Activated CD4-positive, alpha-beta memory T cell treated with anti-CD3 and anti-CD28 coated beads, Interleukin-2, amount 10 ng/mL, durations not matched to agents 7 days and 5 days (primary cell): ENCODE measurements around the gene SSNA1. TPM values are rescaled to one million over a fixed set of nuclear protein-coding genes. Genes with fewer than 3 reads are reported as not detected.

Experiments used
- CTCF ChIA-PET: fragments of 350-600 bp; sonication (Branson Sonifier 250); formaldehyde crosslinking; loops from one replicate; lab custom pipeline; 2021; ENCODE audit warnings: antibody characterized with exemption, inconsistent platforms; lab: Charles Lee
- POLR2A ChIA-PET: fragments of 350-600 bp; sonication (Branson Sonifier 250); formaldehyde crosslinking; loops from one replicate; lab custom pipeline; 2021; ENCODE audit warnings: antibody characterized with exemption; lab: Charles Lee
- DNase-seq: peaks from one replicate; pipeline ENCODE4 v3.0.0-alpha.2; 2020
- H3K27ac Mint-ChIP-seq: one replicate; pipeline ENCODE4 v1.8.0; 2021; ENCODE audit warnings: mild to moderate bottlenecking, mixed read lengths
- H3K27me3 Mint-ChIP-seq: one replicate; pipeline ENCODE4 v1.8.0; 2021; ENCODE audit warnings: mixed read lengths
- H3K36me3 Mint-ChIP-seq: one replicate; pipeline ENCODE4 v1.8.0; 2021; ENCODE audit warnings: low read depth, mixed read lengths
- H3K4me1 Mint-ChIP-seq: one replicate; pipeline ENCODE4 v1.8.0; 2021; ENCODE audit warnings: mixed read lengths
- H3K4me3 Mint-ChIP-seq: one replicate; pipeline ENCODE4 v1.8.0; 2021; ENCODE audit warnings: mild to moderate bottlenecking, mixed read lengths
- H3K9me3 Mint-ChIP-seq: one replicate; pipeline ENCODE4 v1.8.0; 2021; ENCODE audit warnings: mixed read lengths
- total RNA-seq, 2 experiments: library from RNA; stranded (reverse); gene quantifications; one replicate each; pipeline ENCODE4 v1.2.3, GENCODE V29; 2021

SSNA1 gene
- total RNA-seq, 2 experiments from 2014 or later: 70.0 to 76.3 TPM

- Mint-ChIP-seq H3K36me3 (no peaks in the 10 kb centered on the region), H3K27me3 (no peaks in the 10 kb centered on the region), H3K9me3 (no peaks in the 10 kb centered on the region), H3K4me3 (no peak overlapping the region), H3K27ac (no peak overlapping the region), H3K4me1 (peaks cover 6% of the 10 kb centered on the region)
- ChIA-PET POLR2A (interaction anchor here (1.2 to 8.2 kb wide), 3 partner anchors 12 to 30 kb away, joined by 3 to 97 read pairs (median 4); partner anchors contain the start of genes NDOR1, TMEM203 and TUBB4B), CTCF (interaction anchor here (0.7 kb wide), 2 partner anchors 96 to 316 kb away, joined by 5 read pairs; no protein-coding TSS in a partner anchor)
- no peak for DNase-seq
Measured at GRCh38 chr9:137218754-137219271, 30.3 kb downstream of the SSNA1 start.

DNA sequence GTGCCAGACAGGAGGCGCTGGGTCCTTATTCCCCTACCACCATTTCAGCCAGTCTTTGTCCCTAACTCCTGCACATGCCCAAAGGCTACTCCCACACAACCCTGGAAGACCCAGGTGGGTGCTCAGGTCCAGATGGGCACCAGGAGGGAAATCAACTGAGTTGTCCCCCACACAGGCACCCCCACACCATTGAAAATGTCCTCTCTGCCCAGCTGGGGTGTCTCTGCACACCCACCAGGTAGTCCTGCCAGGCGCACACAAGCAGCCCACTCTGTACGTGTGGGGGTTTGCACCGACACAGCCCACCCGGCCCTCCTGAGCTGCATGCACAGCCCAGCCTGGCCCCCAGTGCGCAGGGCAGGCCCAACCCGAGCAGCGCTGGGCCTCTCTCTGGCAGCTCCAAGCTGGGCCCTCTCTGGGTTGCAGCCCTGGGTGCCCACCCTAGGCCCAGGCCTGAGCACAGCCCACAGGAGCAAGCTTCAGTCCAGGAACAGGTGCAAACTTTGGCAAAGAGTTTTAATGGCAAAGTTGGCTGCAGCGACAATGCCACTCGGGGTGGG lies 31.4 kb downstream of the SSNA1 start:
- no peaks in the 10 kb centered on the region for H3K9me3 Mint-ChIP-seq
- POLR2A ChIA-PET: interaction anchor here (1.5 to 8.2 kb wide), 6 partner anchors 13 to 31 kb away, joined by 3 to 97 read pairs (median 5); partner anchors contain the start of genes NDOR1, TMEM203, TPRN and TUBB4B
- H3K4me1 Mint-ChIP-seq: peaks cover 13% of the 10 kb centered on the region
- DNase-seq: no peak
- CTCF ChIA-PET: no interaction called here
- H3K4me3 Mint-ChIP-seq: no peak overlapping the region
- H3K27me3 Mint-ChIP-seq: no peaks in the 10 kb centered on the region
- no peak overlapping the region for H3K27ac Mint-ChIP-seq
- no peaks in the 10 kb centered on the region for H3K36me3 Mint-ChIP-seq

DNA sequence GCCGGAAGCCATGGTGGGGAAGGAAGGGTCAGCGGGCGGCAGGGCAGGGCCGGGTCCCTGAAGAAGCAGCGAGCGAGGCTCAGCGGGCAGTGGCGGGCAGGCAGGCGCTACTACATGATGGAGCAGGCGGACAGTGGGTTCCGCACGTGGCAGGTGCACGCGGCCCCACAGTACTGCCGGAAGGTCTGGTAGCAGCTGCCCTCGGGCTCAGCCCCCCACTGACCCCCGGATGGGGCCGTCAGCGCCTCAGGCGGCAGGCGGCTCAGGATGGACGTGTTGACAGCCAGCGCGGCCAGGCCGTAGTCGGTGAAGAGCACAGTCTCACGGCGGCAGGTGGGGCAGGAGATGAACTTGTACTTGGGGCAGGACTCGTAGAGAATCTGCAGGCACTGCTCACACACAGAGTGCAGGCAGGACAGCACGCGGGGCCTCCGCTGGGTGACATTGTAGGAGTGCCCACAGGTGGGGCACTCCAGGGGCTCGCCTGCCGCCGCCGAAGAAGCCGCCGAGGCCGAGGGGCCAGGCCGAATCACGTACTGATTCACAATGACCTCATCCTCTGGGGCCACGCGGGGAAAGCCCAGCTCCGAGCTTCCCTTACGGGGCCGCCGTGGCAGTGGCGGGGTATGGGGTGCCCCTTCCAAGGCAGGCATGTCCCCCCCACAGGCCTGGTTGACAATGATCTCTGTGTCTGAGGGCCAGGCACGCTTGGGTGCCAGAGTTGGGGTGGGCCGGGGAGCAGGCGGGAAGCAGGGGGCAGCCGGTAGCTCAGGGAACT lies 32.0 kb downstream of the SSNA1 start:
- no peak for DNase-seq
- CTCF ChIA-PET: no interaction called here
- peaks cover 18% of the 10 kb centered on the region for H3K4me1 Mint-ChIP-seq
- no peaks in the 10 kb centered on the region for H3K9me3 Mint-ChIP-seq
- H3K36me3 Mint-ChIP-seq: no peaks in the 10 kb centered on the region
- no peak overlapping the region for H3K27ac Mint-ChIP-seq
- POLR2A ChIA-PET: interaction anchor here (1.5 to 8.2 kb wide), 7 partner anchors 13 to 91 kb away, joined by 3 to 97 read pairs (median 6); partner anchors contain the start of genes NDOR1, TMEM203, TPRN and TUBB4B
- no peak overlapping the region for H3K4me3 Mint-ChIP-seq
- H3K27me3 Mint-ChIP-seq: no peaks in the 10 kb centered on the region

DNA sequence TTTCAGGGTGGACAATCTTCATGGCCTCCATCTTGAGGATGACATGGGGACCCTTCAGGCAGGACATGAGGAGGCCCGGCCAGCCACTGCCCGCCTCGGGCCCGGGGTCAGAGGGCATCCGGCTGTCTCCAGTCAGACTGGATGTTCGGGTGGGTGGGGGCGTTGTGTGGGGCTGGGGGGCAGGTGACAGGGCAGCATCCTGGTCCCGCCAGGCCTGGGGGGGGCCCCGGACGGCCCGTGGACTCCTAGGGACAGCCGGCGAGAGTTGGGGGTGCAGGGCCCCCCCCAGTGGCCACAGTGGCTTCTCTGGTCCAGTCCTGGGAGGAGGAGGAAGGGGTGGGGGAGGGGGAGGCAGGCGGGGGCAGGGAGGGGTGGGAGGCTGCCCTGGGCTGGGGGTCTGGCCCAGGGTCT lies 32.6 kb downstream of the SSNA1 start:
- H3K36me3 Mint-ChIP-seq: no peaks in the 10 kb centered on the region
- peaks cover 19% of the 10 kb centered on the region for H3K4me1 Mint-ChIP-seq
- no peak overlapping the region for H3K27ac Mint-ChIP-seq
- H3K4me3 Mint-ChIP-seq: no peak overlapping the region
- DNase-seq: no peak
- H3K9me3 Mint-ChIP-seq: no peaks in the 10 kb centered on the region
- ChIA-PET POLR2A (interaction anchor here (1.6 to 8.2 kb wide), 5 partner anchors 14 to 91 kb away, joined by 4 to 97 read pairs (median 6); partner anchors contain the start of genes NDOR1, TMEM203, TPRN and TUBB4B), CTCF (interaction anchor here (1.6 kb wide), 1 partner anchor 44 kb away, joined by 3 read pairs; no protein-coding TSS in a partner anchor)
- no peaks in the 10 kb centered on the region for H3K27me3 Mint-ChIP-seq

- no peak for DNase-seq
- H3K27me3 Mint-ChIP-seq: no peaks in the 10 kb centered on the region
- peaks cover 22% of the 10 kb centered on the region for H3K4me1 Mint-ChIP-seq
- H3K4me3 Mint-ChIP-seq: no peak overlapping the region
- H3K9me3 Mint-ChIP-seq: no peaks in the 10 kb centered on the region
- POLR2A ChIA-PET: interaction anchor here (1.1 to 8.2 kb wide), 10 partner anchors 14 to 135 kb away, joined by 4 to 97 read pairs (median 15); partner anchors contain the start of genes ANAPC2, MAN1B1, NDOR1 and SSNA1
- CTCF ChIA-PET: interaction anchor here (0.6 to 3.3 kb wide), 5 partner anchors 18 to 175 kb away, joined by 3 to 21 read pairs (median 6); partner anchors contain the start of gene NPDC1
- no peak overlapping the region for H3K27ac Mint-ChIP-seq
- H3K36me3 Mint-ChIP-seq: no peaks in the 10 kb centered on the region
Measured at GRCh38 chr9:137221506-137222111, 33.1 kb downstream of the SSNA1 start.

GRCh38 chr9:137222190-137223077 lies 34.0 kb downstream of the SSNA1 start, which contains the start of gene RNF208:
RNF208 (minus strand) TSS chr9:137222240; CDS start chr9:137221212, 1,028 bp downstream.
- Mint-ChIP-seq H3K27ac (peak within 1 kb of the TSS; percentile 42), H3K4me1 (peaks cover 24% of the 10 kb centered on the region), H3K27me3 (no peaks in the 10 kb centered on the region), H3K9me3 (no peaks in the 10 kb centered on the region), H3K4me3 (peak within 1 kb of the TSS; percentile 74), H3K36me3 (no peaks in the 10 kb centered on the region)
- ChIA-PET CTCF (interaction anchor here (0.6 to 3.3 kb wide), 12 partner anchors 15 to 176 kb away, joined by 3 to 21 read pairs (median 4); partner anchors contain the start of genes ANAPC2, NPDC1, SSNA1 and TOR4A), POLR2A (interaction anchor here (0.6 to 8.2 kb wide), 14 partner anchors 7 to 496 kb away, joined by 3 to 97 read pairs (median 8); partner anchors contain the start of genes ANAPC2, DPP7, MAN1B1 and NDOR1)
- no peak for DNase-seq

- Mint-ChIP-seq H3K4me1 (peaks cover 27% of the 10 kb centered on the region), H3K9me3 (no peaks in the 10 kb centered on the region), H3K27me3 (no peaks in the 10 kb centered on the region), H3K36me3 (no peaks in the 10 kb centered on the region), H3K4me3 (peak overlapping the region; percentile 74), H3K27ac (peak overlapping the region; percentile 79)
- peak; percentile 99 for DNase-seq
- POLR2A ChIA-PET: interaction anchor here (0.6 to 8.2 kb wide), 18 partner anchors 8 to 497 kb away, joined by 3 to 97 read pairs (median 6); partner anchors contain the start of genes ANAPC2, DPP7, MAN1B1 and NDOR1
- CTCF ChIA-PET: interaction anchor here (0.6 to 3.3 kb wide), 12 partner anchors 14 to 177 kb away, joined by 3 to 21 read pairs (median 4); partner anchors contain the start of genes ANAPC2, NPDC1, SSNA1 and TOR4A
Measured at GRCh38 chr9:137223078-137223970, 34.8 kb downstream of the SSNA1 start.

GRCh38 chr9:137224830-137225694 lies 36.6 kb downstream of the SSNA1 start, which contains the start of gene CYSRT1:
CYSRT1 (plus strand) TSS chr9:137225174; CDS start chr9:137225622, 448 bp downstream.
- H3K27me3 Mint-ChIP-seq: no peaks in the 10 kb centered on the region
- peak within 1 kb of the TSS; percentile 79 for H3K27ac Mint-ChIP-seq
- peak; percentile 69 for DNase-seq
- CTCF ChIA-PET: interaction anchor here (0.7 to 3.3 kb wide), 11 partner anchors 12 to 157 kb away, joined by 3 to 21 read pairs (median 3); partner anchors contain the start of genes MAN1B1, TMEM210 and TUBB4B
- H3K36me3 Mint-ChIP-seq: no peaks in the 10 kb centered on the region
- POLR2A ChIA-PET: interaction anchor here (0.7 to 8.2 kb wide), 14 partner anchors 12 to 686 kb away, joined by 3 to 97 read pairs (median 6); partner anchors contain the start of genes ANAPC2, MAN1B1, NDOR1 and NELFB
- no peaks in the 10 kb centered on the region for H3K9me3 Mint-ChIP-seq
- H3K4me3 Mint-ChIP-seq: peak within 1 kb of the TSS; percentile 74
- peaks cover 27% of the 10 kb centered on the region for H3K4me1 Mint-ChIP-seq

GRCh38 chr9:137225699-137226331 lies 37.3 kb downstream of the SSNA1 start:
- H3K27ac Mint-ChIP-seq: peak overlapping the region; percentile 79
- no peaks in the 10 kb centered on the region for H3K27me3 Mint-ChIP-seq
- DNase-seq: no peak
- no peaks in the 10 kb centered on the region for H3K9me3 Mint-ChIP-seq
- H3K4me1 Mint-ChIP-seq: peaks cover 27% of the 10 kb centered on the region
- CTCF ChIA-PET: interaction anchor here (0.9 to 3.2 kb wide), 14 partner anchors 11 to 179 kb away, joined by 3 to 18 read pairs (median 5); partner anchors contain the start of genes ANAPC2, MAN1B1, SSNA1 and TPRN
- peak overlapping the region; percentile 24 for H3K4me3 Mint-ChIP-seq
- H3K36me3 Mint-ChIP-seq: no peaks in the 10 kb centered on the region
- POLR2A ChIA-PET: interaction anchor here (1.2 to 8.2 kb wide), 8 partner anchors 11 to 140 kb away, joined by 3 to 97 read pairs (median 8); partner anchors contain the start of genes MAN1B1, NDOR1, NELFB and TMEM203
